NT2/D1 (cell line): ENCODE measurements around the gene HUS1B.

Experiments used
- DNase-seq: peaks from one replicate; pipeline ENCODE4 v3.0.0-alpha.2; 2011; ENCODE audit warnings: low read depth, low spot score
- H3K27me3 ChIP-seq: 2 replicates; pipeline ENCODE4 v1.6.0; 2011; ENCODE audit warnings: mild to moderate bottlenecking; ENCODE audit not compliant: insufficient read length, insufficient read depth
- H3K36me3 ChIP-seq: 2 replicates; pipeline ENCODE4 v1.6.1; 2011; ENCODE audit warnings: mild to moderate bottlenecking, low read length, mixed read lengths; ENCODE audit not compliant: insufficient read depth, insufficient read length
- H3K4me1 ChIP-seq: 2 replicates; pipeline ENCODE4 v1.5.1; 2011; ENCODE audit not compliant: insufficient read depth, insufficient read length
- H3K4me3 ChIP-seq: 2 replicates; pipeline ENCODE4 v1.5.1; 2011; ENCODE audit warnings: low read depth; ENCODE audit not compliant: insufficient read length
- H3K9ac ChIP-seq: 2 replicates; pipeline ENCODE4 v1.6.0; 2011; ENCODE audit warnings: low read depth; ENCODE audit not compliant: insufficient read length
- H3K9me3 ChIP-seq: 2 replicates; pipeline ENCODE4 v1.5.1; 2011; ENCODE audit warnings: mild to moderate bottlenecking, low read length; ENCODE audit not compliant: insufficient read depth
- SUZ12 ChIP-seq: IDR thresholded peaks from 2 replicates; pipeline ENCODE4 v1.6.1; 2011; ENCODE audit not compliant: insufficient read length, insufficient read depth; ENCODE audit errors: extremely low read depth
- YY1 ChIP-seq: IDR thresholded peaks from 2 replicates; pipeline ENCODE4 v1.6.1; 2011; ENCODE audit not compliant: insufficient read length, insufficient read depth
- ZNF274 ChIP-seq: IDR thresholded peaks from 2 replicates; pipeline ENCODE4 v1.6.1; 2011; ENCODE audit warnings: mild to moderate bottlenecking, low read depth, low read length

HUS1B gene

DNA sequence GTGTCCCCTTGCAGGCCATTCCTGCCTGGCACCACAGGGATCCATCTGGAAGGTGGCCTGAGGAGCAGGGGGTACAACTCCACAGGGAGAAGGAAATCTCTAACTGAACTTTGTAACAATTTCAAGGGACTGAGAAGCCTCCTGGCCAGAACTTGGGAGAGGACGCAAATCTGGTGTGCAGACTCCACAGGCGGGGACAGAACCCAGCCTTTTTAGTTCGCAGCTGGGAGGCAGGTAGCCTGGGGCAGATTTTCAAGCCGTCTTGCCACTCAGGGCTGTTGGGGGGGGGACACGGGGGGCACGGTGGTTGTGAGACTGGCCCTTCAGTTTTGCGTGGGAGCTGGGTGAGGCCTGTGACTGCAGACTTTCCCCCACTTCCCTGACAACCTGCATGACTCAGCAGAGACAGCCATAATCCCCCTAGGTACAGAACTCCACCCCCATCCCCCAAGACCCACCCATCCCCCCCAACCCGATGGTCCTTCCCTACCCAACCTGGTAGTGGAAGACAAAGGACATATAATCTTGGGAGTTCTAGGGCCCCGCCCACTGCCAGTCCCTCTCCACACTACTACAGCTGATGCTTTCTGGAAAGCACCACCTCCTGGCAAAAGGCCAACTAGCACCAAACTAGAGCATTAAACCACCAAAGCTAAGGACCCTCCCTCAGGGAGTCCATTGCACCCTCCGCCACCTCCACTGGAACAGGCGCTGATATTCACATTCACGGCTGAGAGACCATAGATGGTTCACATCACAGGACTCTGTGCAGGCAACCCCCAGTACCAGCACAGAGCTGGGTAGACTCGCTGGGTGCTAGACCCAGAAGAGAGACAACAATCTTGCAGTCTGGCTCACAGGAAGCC is 3.0 kb upstream of the HUS1B start:
- DNase-seq: no peak
- peak overlapping the region; percentile 16 for H3K9ac ChIP-seq

DNA sequence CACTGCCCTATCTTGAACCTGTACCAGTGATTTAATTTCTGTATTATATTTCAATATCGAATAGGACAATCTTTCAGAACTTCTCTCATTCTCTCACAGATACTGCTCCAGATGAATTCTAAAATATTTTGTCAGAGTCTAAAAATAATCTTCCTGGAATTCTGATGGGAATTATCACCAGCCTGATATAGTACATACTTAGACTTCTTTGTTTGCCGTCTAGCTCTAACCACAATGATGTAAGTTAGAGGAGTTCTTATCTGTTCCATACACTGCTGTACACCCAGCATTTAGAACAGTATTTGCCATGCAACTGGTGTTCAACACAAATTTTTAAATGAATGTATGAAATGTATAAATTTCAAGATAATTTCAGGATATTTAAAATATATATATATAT is 1.3 kb upstream of the HUS1B start:
- H3K4me1 ChIP-seq: peaks cover 5% of the 10 kb centered on the region
- H3K9me3 ChIP-seq: no peaks in the 10 kb centered on the region
- DNase-seq: no peak
- H3K9ac ChIP-seq: no peak overlapping the region
- no peak overlapping the region for H3K4me3 ChIP-seq
- no peaks in the 10 kb centered on the region for H3K27me3 ChIP-seq
- no peak for TF ChIP-seq YY1
- TF ChIP-seq ZNF274: no peak
- TF ChIP-seq SUZ12: no peak
- peaks cover 7% of the 10 kb centered on the region for H3K36me3 ChIP-seq

More for the DNA sequence above, 3.0 kb upstream of the HUS1B start:
- peaks cover 7% of the 10 kb centered on the region for H3K36me3 ChIP-seq
- TF ChIP-seq SUZ12 (no peak), ZNF274 (no peak), YY1 (no peak)
- H3K9me3 ChIP-seq: no peaks in the 10 kb centered on the region
- no peak overlapping the region for H3K4me3 ChIP-seq
- H3K4me1 ChIP-seq: peaks cover 5% of the 10 kb centered on the region
- no peaks in the 10 kb centered on the region for H3K27me3 ChIP-seq

DNA sequence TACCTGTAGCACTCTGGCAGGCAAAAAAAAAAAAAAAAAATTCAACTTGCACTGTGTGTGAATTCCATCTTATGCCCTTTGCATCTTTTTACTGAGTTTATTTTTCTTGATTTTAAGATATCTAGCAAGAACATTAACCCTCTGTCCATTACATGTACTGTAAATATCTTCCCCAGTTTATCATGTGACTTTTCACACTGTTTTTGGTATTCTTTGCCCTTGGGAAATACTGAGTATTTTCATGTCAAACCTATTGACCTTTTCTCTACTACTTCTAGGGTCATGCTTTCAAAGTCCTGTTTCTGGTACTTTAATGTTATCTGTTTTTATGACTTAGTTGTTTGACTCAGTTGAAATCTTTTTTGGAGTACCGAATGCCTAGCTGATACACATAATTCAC is 843 bp upstream of the HUS1B start:
- no peaks in the 10 kb centered on the region for H3K9me3 ChIP-seq
- peaks cover 7% of the 10 kb centered on the region for H3K36me3 ChIP-seq
- no peaks in the 10 kb centered on the region for H3K27me3 ChIP-seq
- peaks cover 5% of the 10 kb centered on the region for H3K4me1 ChIP-seq
- H3K4me3 ChIP-seq: no peak overlapping the region
- TF ChIP-seq ZNF274 (no peak), SUZ12 (no peak)
- DNase-seq: no peak
- no peak overlapping the region for H3K9ac ChIP-seq

DNA sequence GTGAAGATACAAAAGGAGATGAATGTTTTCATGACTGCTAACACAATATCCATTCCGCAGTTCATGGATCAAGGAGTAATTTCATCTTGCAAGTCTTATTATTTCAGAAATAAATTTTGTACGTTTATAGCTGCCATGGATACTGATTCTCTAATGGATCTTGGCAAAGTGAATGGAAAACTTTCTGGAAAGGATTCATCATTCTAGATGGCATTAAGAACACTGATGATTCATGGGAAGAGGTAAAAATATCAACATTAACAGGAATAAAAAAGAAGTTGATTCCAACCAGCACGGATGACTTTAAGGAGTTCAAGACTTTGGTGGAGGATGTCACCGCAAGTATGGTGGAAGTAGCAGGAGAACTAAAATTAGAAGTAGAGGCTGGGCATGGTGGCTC is 2.8 kb downstream of the HUS1B start:
- H3K4me3 ChIP-seq: no peak overlapping the region
- no peak overlapping the region for H3K9ac ChIP-seq
- H3K9me3 ChIP-seq: no peaks in the 10 kb centered on the region
- DNase-seq: no peak
- H3K27me3 ChIP-seq: no peaks in the 10 kb centered on the region
- TF ChIP-seq ZNF274 (no peak), SUZ12 (no peak), YY1 (no peak)
- H3K36me3 ChIP-seq: peaks cover 7% of the 10 kb centered on the region
- H3K4me1 ChIP-seq: peaks cover under 1% of the 10 kb centered on the region

DNA sequence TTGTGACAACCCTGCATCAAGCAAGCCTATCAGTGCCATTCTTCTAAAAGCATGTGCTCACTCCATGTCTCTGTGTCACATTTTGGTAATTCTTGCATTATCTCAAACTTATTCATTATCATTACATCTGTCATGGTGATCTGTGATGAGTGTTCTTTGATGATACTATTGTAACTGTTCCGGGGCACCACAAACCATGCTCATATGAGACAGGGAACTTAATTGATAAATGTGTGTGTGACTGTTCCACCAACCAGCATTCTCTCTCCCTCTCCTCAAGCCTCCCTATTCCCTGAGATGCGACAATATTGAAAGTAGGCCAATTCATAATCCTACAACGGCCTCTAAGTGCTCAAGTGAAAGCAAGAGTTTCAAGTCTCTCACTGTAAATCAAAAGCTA is 4.0 kb downstream of the HUS1B start:
- H3K4me3 ChIP-seq: no peak overlapping the region
- no peak overlapping the region for H3K9ac ChIP-seq
- DNase-seq: no peak
- TF ChIP-seq YY1 (no peak), ZNF274 (no peak), SUZ12 (no peak)
- peaks cover 7% of the 10 kb centered on the region for H3K36me3 ChIP-seq
- H3K27me3 ChIP-seq: no peaks in the 10 kb centered on the region
- H3K4me1 ChIP-seq: no peaks in the 10 kb centered on the region
- no peaks in the 10 kb centered on the region for H3K9me3 ChIP-seq

DNA sequence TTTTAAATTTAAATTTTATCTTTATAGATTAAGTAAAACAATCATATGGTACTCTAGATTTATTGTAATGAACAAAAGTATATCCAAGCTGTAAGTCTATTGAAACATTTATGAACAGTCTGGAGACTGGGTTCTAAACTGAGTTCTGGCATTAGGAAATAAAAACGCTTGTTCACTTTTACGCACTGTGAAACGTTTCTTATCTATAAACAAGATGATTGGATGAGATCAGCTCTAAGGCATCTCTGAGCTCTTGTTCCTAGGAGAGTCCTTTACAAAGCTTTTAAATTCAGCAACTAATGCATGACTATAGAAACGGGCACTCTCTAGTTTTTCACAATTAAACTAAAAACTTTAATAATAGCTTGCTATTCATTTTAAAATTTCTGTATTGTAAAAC is 6.8 kb downstream of the HUS1B start:
- H3K4me1 ChIP-seq: no peaks in the 10 kb centered on the region
- DNase-seq: no peak
- H3K9me3 ChIP-seq: no peaks in the 10 kb centered on the region
- no peaks in the 10 kb centered on the region for H3K27me3 ChIP-seq
- TF ChIP-seq YY1 (no peak), ZNF274 (no peak), SUZ12 (no peak)
- no peak overlapping the region for H3K9ac ChIP-seq
- no peaks in the 10 kb centered on the region for H3K36me3 ChIP-seq
- no peak overlapping the region for H3K4me3 ChIP-seq

DNA sequence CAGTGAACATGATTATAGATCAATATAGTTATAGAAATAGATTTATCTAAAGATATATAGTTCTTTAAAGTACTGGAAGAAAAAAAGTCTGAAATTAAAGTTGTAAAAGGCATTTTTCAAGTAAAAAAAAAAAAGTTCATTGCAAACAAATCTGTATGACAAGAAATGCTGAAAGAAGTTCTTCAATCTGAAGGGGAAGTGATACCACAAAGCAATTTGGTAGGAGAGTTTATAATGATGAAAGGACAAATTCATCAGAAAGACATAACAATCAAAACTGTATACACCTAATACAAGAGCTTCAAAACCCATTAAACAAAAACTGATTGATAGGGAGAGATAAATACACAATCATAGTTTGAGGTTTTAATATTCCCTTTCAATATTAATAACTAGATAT is 14.1 kb downstream of the HUS1B start:
- no peaks in the 10 kb centered on the region for H3K36me3 ChIP-seq
- H3K9ac ChIP-seq: no peak overlapping the region
- H3K4me1 ChIP-seq: no peaks in the 10 kb centered on the region
- H3K4me3 ChIP-seq: no peak overlapping the region
- no peaks in the 10 kb centered on the region for H3K27me3 ChIP-seq
- DNase-seq: no peak
- no peaks in the 10 kb centered on the region; the same call in 1 of the 2 replicates for H3K9me3 ChIP-seq
- TF ChIP-seq SUZ12: no peak
- TF ChIP-seq YY1: no peak
- TF ChIP-seq ZNF274: no peak
